Mucosa of rectum (tissue), 2 donors: ENCODE measurements around the gene ZSCAN5B.

ENCODE experiments used
- H3K27ac ChIP-seq, 2 donors: one replicate each; pipeline ENCODE4 v1.7.0; 2013; ENCODE audit warnings: inconsistent platforms in 2 of 2, low read depth in 2 of 2, low read length in 2 of 2
- H3K27me3 ChIP-seq, 2 donors: one replicate each; pipeline ENCODE4 v1.7.0; 2013; ENCODE audit warnings: low read length in 2 of 2; ENCODE audit not compliant: control insufficient read depth in 2 of 2, insufficient read depth in 2 of 2
- H3K36me3 ChIP-seq, 2 donors: one replicate each; pipeline ENCODE4 v1.7.0; 2013; ENCODE audit warnings: low read length in 2 of 2; ENCODE audit not compliant: control insufficient read depth in 2 of 2, insufficient read depth in 2 of 2
- H3K4me1 ChIP-seq, 2 donors: one replicate each; pipeline ENCODE4 v1.7.0; 2013; ENCODE audit warnings: low read length in 2 of 2, mild to moderate bottlenecking in 1 of 2; ENCODE audit not compliant: control insufficient read depth in 2 of 2, insufficient read depth in 2 of 2
- H3K4me3 ChIP-seq, 2 donors: one replicate each; pipeline ENCODE4 v1.7.0; 2013; ENCODE audit warnings: low read length in 2 of 2
- H3K9ac ChIP-seq, 2 donors: one replicate each; pipeline ENCODE4 v1.7.0; 2013; ENCODE audit warnings: low read length in 2 of 2, low read depth in 1 of 2, mild to moderate bottlenecking in 1 of 2
- H3K9me3 ChIP-seq, 2 donors: one replicate each; pipeline ENCODE4 v1.7.0; 2013; ENCODE audit warnings: low read length in 2 of 2; ENCODE audit not compliant: control insufficient read depth in 2 of 2
- donor health status: healthy.
- donor health status: Normal muscosa, but diverticular disease.

The ZSCAN5B gene

GRCh38 chr19:56140583-56141416 is 56.8 kb downstream of the ZSCAN5B start, which contains the start of gene ZNF444:
ZNF444 (plus strand) TSS chr19:56141287; CDS start chr19:56146912, 5,625 bp downstream.
- Histone ChIP-seq H3K27ac (peak within 1 kb of the TSS; percentile 80 to 87), H3K27me3 (no peaks in the 10 kb centered on the region), H3K9ac (peak within 1 kb of the TSS; percentile 75 to 81), H3K9me3 (no peaks in the 10 kb centered on the region), H3K4me3 (peak within 1 kb of the TSS; percentile 77 to 80), H3K36me3 (no peaks in the 10 kb centered on the region), H3K4me1 (peaks cover 29 to 31% of the 10 kb centered on the region in 2 donors)

GRCh38 chr19:56139847-56140582 is 57.6 kb downstream of the ZSCAN5B start:
- H3K9me3 ChIP-seq = no peaks in the 10 kb centered on the region
- peak overlapping the region; percentile 80 to 87 for H3K27ac ChIP-seq
- peak overlapping the region; percentile 75 to 81 for H3K9ac ChIP-seq
- no peaks in the 10 kb centered on the region for H3K36me3 ChIP-seq
- H3K27me3 ChIP-seq = no peaks in the 10 kb centered on the region
- H3K4me1 ChIP-seq = peaks cover 29 to 33% of the 10 kb centered on the region in 2 donors
- H3K4me3 ChIP-seq = peak overlapping the region; percentile 77 to 80
